PC-9 (cell line): ENCODE data around the gene ANKS1B. TPM values are rescaled to one million over a fixed set of nuclear protein-coding genes. Genes with fewer than 3 reads are reported as not detected.

Experiments
- BruUV-seq: library from RNA; stranded (reverse); fragments of 400-500 nt; replicated peaks from 2 replicates; lab custom pipeline; 2021; lab: Mats Ljungman, UMichigan
- CTCF ChIA-PET: fragments of 300-600 bp; sonication (Branson Sonifier 250); formaldehyde crosslinking; loops from one replicate; lab custom pipeline; 2022; ENCODE audit warnings: antibody characterized with exemption; lab: Charles Lee
- POLR2A ChIA-PET: fragments of 300-600 bp; sonication (Branson Sonifier 250); formaldehyde crosslinking; loops from one replicate; lab custom pipeline; 2022; ENCODE audit warnings: antibody characterized with exemption; ENCODE audit not compliant: unreplicated experiment; lab: Charles Lee
- DNase-seq, 2 experiments: peaks; one replicate each; pipeline versions ENCODE4 v3.0.0 to v3.0.0-alpha.2; 2015 to 2022; ENCODE audit warnings: mixed read lengths in 1 of 2
- H2AFZ ChIP-seq: fragments of 200-600 bp; sonication (generic); 2 replicates; pipeline ENCODE4 v1.8.1; 2017; ENCODE audit warnings: antibody characterized with exemption
- H3F3A ChIP-seq: fragments of 200-600 bp; sonication (generic); 2 replicates; pipeline ENCODE4 v1.8.1; 2017; ENCODE audit warnings: antibody characterized with exemption, mild to moderate bottlenecking, low read depth; ENCODE audit not compliant: insufficient read depth
- H3K27ac ChIP-seq: fragments of 200-600 bp; sonication (generic); 2 replicates; pipeline ENCODE4 v1.6.1; 2016; ENCODE audit warnings: mixed run types
- H3K27me3 ChIP-seq: fragments of 200-600 bp; sonication (generic); 2 replicates; pipeline ENCODE4 v1.6.1; 2016; ENCODE audit warnings: low read depth, mixed run types; ENCODE audit not compliant: insufficient read depth
- H3K36me3 ChIP-seq: fragments of 200-600 bp; sonication (generic); 2 replicates; pipeline ENCODE4 v1.6.1; 2016; ENCODE audit warnings: low read depth, mixed run types
- H3K4me1 ChIP-seq: fragments of 200-600 bp; sonication (generic); replicated peaks from 2 replicates; pipeline ENCODE4 v1.6.1; 2016; ENCODE audit warnings: mixed run types; ENCODE audit not compliant: insufficient read depth
- H3K4me2 ChIP-seq: fragments of 200-600 bp; sonication (generic); 2 replicates; pipeline ENCODE4 v1.6.1; 2017; ENCODE audit warnings: mixed run types
- H3K4me3 ChIP-seq: fragments of 200-600 bp; sonication (generic); 2 replicates; pipeline ENCODE4 v1.6.1; 2016; ENCODE audit warnings: mixed run types
- H3K79me2 ChIP-seq: fragments of 200-600 bp; sonication (generic); 2 replicates; pipeline ENCODE4 v1.6.1; 2017; ENCODE audit warnings: low read depth, mixed run types
- H3K9me2 ChIP-seq: fragments of 200-600 bp; sonication (generic); 2 replicates; pipeline ENCODE4 v1.8.1; 2017; ENCODE audit warnings: mild to moderate bottlenecking; ENCODE audit not compliant: insufficient read depth
- H3K9me3 ChIP-seq: fragments of 200-600 bp; sonication (generic); 2 replicates; pipeline ENCODE4 v1.8.1; 2016; ENCODE audit warnings: low read depth; ENCODE audit not compliant: insufficient read depth
- H4K20me1 ChIP-seq: fragments of 200-600 bp; sonication (generic); 2 replicates; pipeline ENCODE4 v1.8.1; 2017; ENCODE audit not compliant: insufficient read depth
- CTCF ChIP-seq: fragments of 200-600 bp; sonication (generic); conservative IDR thresholded peaks from 2 replicates; pipeline ENCODE4 v1.6.1; 2017; ENCODE audit warnings: mixed run types, antibody characterized with exemption, mild to moderate bottlenecking, moderate library complexity
- EZH2 ChIP-seq: fragments of 200-600 bp; sonication (generic); IDR thresholded peaks from 2 replicates; pipeline ENCODE4 v1.8.0; 2017; ENCODE audit warnings: antibody characterized with exemption, low read depth
- intact Hi-C: fragments of 100-400 bp; cut with micrococcal nuclease; formaldehyde crosslinking; loops from one replicate; pipeline ENCODE4 v1.10.0; 2022; ENCODE audit not compliant: unreplicated experiment
- total RNA-seq: library from RNA; stranded (reverse); gene quantifications from 2 replicates; pipeline ENCODE4 v1.2.3, GENCODE V29; 2021

ANKS1B gene
- total RNA-seq, 1 experiment from 2014 or later = not detected

GRCh38 chr12:99870085-99870484 lies 114.7 kb downstream of the ANKS1B start:
- intact Hi-C loops = no loop called here
- Histone ChIP-seq H3K9me2 (no peaks in the 10 kb centered on the region), H3K4me2 (no peak overlapping the region), H4K20me1 (no peaks in the 10 kb centered on the region), H2AFZ (no peak overlapping the region), H3K36me3 (no peaks in the 10 kb centered on the region), H3K4me3 (no peak overlapping the region), H3K9me3 (no peaks in the 10 kb centered on the region), H3K27me3 (peaks cover 2% of the 10 kb centered on the region; the same call in 1 of the 2 replicates), H3K4me1 (no peaks in the 10 kb centered on the region), H3F3A (no peaks in the 10 kb centered on the region), H3K79me2 (no peaks in the 10 kb centered on the region), H3K27ac (no peak overlapping the region)
- DNase-seq = no peak
- POLR2A ChIA-PET = no interaction called here
- CTCF ChIA-PET = no interaction called here
- no TSS peak for BruUV-seq
- TF ChIP-seq CTCF (no peak), EZH2 (no peak)

- no peak overlapping the region for H3K4me2 ChIP-seq
- BruUV-seq = no TSS peak
- intact Hi-C loops = no loop called here
- POLR2A ChIA-PET = no interaction called here
- no peaks in the 10 kb centered on the region for H3K9me3 ChIP-seq
- no peaks in the 10 kb centered on the region for H4K20me1 ChIP-seq
- no peaks in the 10 kb centered on the region for H3F3A ChIP-seq
- no peaks in the 10 kb centered on the region for H3K9me2 ChIP-seq
- TF ChIP-seq CTCF (no peak), EZH2 (no peak)
- no peaks in the 10 kb centered on the region for H3K36me3 ChIP-seq
- DNase-seq = no peak
- peaks cover 3% of the 10 kb centered on the region; the same call in 1 of the 2 replicates for H3K27me3 ChIP-seq
- H3K79me2 ChIP-seq = no peaks in the 10 kb centered on the region
- no peak overlapping the region for H2AFZ ChIP-seq
- CTCF ChIA-PET = no interaction called here
- no peak overlapping the region for H3K4me3 ChIP-seq
- H3K27ac ChIP-seq = no peak overlapping the region
- no peaks in the 10 kb centered on the region for H3K4me1 ChIP-seq
Measured at GRCh38 chr12:99861731-99862130, 123.0 kb downstream of the ANKS1B start.

DNA sequence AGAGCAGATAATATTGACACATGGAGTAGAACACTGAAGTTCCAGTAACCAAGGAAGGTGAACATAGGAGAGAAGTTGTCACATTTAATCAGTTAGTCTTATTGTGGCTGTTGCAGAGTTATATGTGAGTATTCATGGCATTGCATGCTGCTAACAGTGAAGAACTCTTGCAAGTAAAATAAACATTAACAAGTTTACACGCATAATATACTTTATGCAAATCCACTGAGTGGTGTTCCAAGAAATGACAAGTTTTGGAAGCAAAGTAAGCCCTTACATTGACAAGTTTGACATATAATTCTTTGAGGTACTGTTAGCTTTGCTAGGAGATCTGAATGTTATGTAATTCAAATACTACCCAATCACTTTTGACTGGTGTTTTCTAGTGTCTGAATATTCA lies 125.6 kb downstream of the ANKS1B start:
- H3K79me2 ChIP-seq = no peaks in the 10 kb centered on the region
- TF ChIP-seq EZH2 (no peak), CTCF (no peak)
- no peaks in the 10 kb centered on the region for H3K9me2 ChIP-seq
- DNase-seq = no peak
- H3K36me3 ChIP-seq = no peaks in the 10 kb centered on the region
- no peak overlapping the region for H2AFZ ChIP-seq
- no peak overlapping the region for H3K4me2 ChIP-seq
- H3K4me3 ChIP-seq = no peak overlapping the region
- no peaks in the 10 kb centered on the region for H3K9me3 ChIP-seq
- H4K20me1 ChIP-seq = no peaks in the 10 kb centered on the region
- ChIA-PET POLR2A (no interaction called here), CTCF (no interaction called here)
- intact Hi-C loops = no loop called here
- H3K27me3 ChIP-seq = no peaks in the 10 kb centered on the region
- H3F3A ChIP-seq = no peaks in the 10 kb centered on the region
- BruUV-seq = no TSS peak
- no peak overlapping the region for H3K27ac ChIP-seq
- no peaks in the 10 kb centered on the region for H3K4me1 ChIP-seq
